Measurements from ENCODE around the gene TCIRG1. TPM values are rescaled to one million over a fixed set of nuclear protein-coding genes. Genes with fewer than 3 reads are reported as not detected.

Gene TCIRG1
- total RNA-seq, 1 donor from 2014 or later = 121 TPM

DNA sequence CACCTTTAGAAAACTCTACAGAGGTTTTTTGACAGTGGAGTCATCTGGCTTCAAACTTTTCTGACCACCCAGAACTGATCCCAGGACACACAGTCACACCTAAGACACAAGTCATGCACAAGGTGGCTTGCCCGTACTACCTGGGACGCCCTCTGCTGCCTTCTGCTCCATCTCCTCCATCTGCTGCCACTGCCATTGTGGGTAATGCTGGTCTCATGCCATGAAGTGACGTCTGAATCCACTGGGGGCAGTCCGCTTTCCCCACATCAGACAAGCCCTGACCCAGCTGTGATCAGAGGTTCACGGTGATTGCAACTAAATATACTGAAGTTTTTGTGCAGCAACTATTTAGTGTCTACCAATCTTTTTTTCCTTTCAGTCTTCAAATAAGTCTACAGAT lies 13.8 kb upstream of the TCIRG1 start:
- Histone ChIP-seq H3K36me3 (peaks cover 0 to 15% of the 10 kb centered on the region in 2 donors), H3K27ac (no peak overlapping the region), H3K4me1 (peaks cover 12% of the 10 kb centered on the region), H3K9me3 (no peaks in the 10 kb centered on the region), H3K27me3 (no peaks in the 10 kb centered on the region), H3K4me3 (no peak overlapping the region)
- no peak for DNase-seq (ENCODE audit: extremely low spot score in 2 of 2)
- TF ChIP-seq POLR2AphosphoS5 (IDR thresholded peaks at IDR 0.05; ENCODE audit: insufficient read depth in 1 of 2, low read depth in 1 of 2) (no peak), POLR2A (IDR thresholded peaks at IDR 0.05) (no peak)
- TF ChIP-seq, protein P1, sequence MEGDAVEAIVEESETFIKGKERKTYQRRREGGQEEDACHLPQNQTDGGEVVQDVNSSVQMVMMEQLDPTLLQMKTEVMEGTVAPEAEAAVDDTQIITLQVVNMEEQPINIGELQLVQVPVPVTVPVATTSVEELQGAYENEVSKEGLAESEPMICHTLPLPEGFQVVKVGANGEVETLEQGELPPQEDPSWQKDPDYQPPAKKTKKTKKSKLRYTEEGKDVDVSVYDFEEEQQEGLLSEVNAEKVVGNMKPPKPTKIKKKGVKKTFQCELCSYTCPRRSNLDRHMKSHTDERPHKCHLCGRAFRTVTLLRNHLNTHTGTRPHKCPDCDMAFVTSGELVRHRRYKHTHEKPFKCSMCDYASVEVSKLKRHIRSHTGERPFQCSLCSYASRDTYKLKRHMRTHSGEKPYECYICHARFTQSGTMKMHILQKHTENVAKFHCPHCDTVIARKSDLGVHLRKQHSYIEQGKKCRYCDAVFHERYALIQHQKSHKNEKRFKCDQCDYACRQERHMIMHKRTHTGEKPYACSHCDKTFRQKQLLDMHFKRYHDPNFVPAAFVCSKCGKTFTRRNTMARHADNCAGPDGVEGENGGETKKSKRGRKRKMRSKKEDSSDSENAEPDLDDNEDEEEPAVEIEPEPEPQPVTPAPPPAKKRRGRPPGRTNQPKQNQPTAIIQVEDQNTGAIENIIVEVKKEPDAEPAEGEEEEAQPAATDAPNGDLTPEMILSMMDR (IDR thresholded peaks at IDR 0.05) = no peak
- intact Hi-C loops (cut with DNase I) = no loop called here

DNA sequence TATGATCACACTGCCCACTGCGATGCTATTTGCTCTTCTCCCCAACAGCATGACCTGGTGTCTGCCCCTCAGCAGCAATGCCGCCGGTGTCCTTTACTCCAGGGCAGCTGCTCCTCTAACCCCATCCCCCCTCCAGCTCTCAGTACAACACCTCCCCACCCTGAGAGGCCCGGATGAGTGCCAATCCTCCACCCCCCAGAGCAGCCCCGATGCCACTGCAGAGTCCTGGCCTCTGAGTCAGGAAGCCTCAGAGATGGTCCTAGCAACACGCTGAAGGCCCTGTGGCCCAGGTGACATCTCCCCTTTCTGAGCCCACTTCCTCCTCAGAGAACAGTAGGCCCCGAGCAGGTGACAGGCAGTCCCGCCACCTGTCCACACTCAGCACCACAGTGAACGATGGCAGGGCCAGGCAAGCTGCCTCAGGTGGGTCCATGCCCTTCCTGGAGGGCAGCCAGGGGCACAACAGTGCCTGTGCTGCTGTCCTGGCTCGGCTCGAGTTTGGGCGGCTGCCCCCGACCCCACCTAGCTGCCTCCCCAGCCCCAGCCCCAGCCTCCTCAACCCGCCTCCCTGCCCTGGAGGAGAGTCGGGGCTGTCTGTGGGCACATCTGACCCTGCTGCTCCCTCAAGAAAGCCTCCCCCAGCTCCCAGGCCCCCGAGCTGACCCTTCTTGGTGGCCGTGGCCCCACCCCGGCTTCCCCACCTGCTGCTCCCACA lies 12.3 kb upstream of the TCIRG1 start:
- Histone ChIP-seq H3K27me3 (no peaks in the 10 kb centered on the region), H3K4me3 (no peak overlapping the region), H3K27ac (no peak overlapping the region), H3K36me3 (peaks cover 0 to 15% of the 10 kb centered on the region in 2 donors), H3K9me3 (no peaks in the 10 kb centered on the region), H3K4me1 (peaks cover 19% of the 10 kb centered on the region)
- intact Hi-C loops (cut with DNase I) = no loop called here
- TF ChIP-seq POLR2A (IDR thresholded peaks at IDR 0.05) (no peak), POLR2AphosphoS5 (IDR thresholded peaks at IDR 0.05; ENCODE audit: insufficient read depth in 1 of 2, low read depth in 1 of 2) (no peak)
- TF ChIP-seq, protein P1 (IDR thresholded peaks at IDR 0.05) = no peak
- DNase-seq (ENCODE audit: extremely low spot score in 2 of 2) = no peak

DNA sequence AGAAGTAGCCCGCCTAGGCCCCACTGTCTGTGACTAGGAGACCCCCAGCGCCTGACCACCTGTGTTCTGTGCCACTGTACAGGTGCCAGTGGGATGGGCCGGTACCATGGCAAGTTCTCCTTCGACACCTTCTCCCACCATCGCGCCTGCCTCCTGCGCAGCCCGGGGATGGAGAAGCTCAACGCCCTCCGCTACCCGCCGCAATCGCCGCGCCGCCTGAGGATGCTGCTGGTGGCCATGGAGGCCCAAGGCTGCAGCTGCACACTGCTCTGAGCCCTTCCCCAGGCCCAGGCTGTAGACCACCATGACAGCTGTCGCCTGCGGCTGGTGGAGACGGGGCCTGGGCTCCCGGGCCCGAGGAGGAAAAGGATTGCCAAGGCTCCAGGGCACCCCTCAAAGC lies 11.2 kb upstream of the TCIRG1 start:
- intact Hi-C loops (cut with DNase I) = no loop called here
- Histone ChIP-seq H3K36me3 (peaks cover 0 to 15% of the 10 kb centered on the region in 2 donors), H3K4me3 (no peak overlapping the region), H3K27me3 (no peaks in the 10 kb centered on the region), H3K27ac (no peak overlapping the region), H3K9me3 (no peaks in the 10 kb centered on the region), H3K4me1 (peaks cover 26% of the 10 kb centered on the region)
- no peak for DNase-seq (ENCODE audit: extremely low spot score in 2 of 2)
- TF ChIP-seq, protein P1 (IDR thresholded peaks at IDR 0.05) = no peak
- TF ChIP-seq POLR2AphosphoS5 (IDR thresholded peaks at IDR 0.05; ENCODE audit: insufficient read depth in 1 of 2, low read depth in 1 of 2) (no peak), POLR2A (IDR thresholded peaks at IDR 0.05) (no peak)

DNA sequence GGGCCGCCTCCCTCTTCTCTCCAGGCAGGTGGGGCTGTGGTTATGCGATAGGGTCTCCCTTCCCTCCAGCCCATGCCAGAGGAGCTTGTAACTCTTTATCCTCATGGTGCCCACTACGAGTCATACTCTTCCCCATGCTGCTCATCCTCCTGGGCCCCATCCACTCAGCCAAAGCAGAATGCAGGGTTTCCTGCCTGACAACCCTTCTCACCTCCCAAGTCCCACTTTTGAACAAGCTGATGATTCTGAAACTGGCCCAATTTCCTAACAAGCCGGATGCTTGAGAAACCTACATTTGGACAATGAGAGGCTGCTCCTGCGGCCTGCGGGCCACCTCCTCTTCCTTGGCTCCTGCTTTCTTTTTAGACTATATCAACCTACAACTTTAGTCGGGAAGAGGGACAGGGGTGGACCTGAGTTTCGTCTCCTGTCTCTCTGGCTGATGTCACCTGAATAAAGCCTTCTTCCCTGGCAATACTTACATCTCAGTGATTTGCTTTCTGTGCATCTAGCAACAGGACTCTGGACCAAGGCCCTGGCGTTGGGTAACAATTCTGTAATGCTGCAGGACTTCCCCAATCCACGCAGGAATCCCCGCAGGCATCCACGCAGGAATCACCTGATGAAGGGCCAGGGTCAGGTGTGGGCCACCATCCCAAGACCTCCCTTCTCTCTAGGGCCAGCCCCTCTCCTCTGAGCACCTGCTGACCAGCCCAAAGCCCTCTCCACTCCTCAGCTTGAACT lies 9.9 kb upstream of the TCIRG1 start:
- DNase-seq (ENCODE audit: extremely low spot score in 2 of 2) = no peak
- no peak overlapping the region for H3K27ac ChIP-seq
- TF ChIP-seq POLR2AphosphoS5 (IDR thresholded peaks at IDR 0.05; ENCODE audit: insufficient read depth in 1 of 2, low read depth in 1 of 2) = no peak

DNA sequence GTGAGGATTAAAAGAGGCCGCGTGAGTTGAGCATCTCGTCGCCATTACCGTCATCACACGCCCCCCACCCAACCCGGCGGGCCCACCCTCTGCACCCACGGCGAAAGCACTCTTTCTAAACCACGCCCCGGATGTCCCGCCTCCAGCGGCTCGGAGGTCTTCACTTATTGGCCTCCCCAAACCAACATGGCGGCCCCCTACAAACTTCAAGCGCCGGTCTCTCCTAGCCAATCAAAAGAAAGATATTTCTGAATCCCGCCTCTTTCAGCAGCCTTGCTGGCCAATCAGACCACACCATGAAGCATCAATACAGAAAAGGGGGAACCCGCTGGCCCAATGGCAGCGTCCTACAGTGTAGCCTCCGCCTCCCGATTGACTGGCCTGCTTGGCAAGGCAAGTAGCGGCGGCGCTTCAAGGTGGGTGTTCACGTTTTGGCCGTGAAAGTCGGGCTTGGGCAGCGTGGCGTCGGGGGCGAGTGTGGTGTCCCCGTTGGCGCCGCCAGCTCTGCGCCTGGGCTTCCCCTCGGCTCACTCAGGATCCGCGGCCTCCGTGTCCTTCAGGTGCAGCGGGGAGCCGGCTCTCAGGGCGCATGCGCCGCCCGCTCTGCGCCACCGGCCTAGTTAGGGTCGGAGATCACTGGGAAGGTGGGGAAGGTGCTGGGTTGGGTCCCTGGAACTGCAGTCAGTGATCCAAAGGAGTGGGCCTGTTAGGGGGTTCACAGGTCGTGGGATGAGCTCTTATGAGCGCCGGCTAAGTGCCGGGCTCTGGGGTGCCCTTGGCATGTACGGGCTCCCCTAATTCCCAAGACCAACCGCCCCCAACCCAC lies 8.3 kb upstream of the TCIRG1 start, which contains the start of gene NDUFS8:
TSS of gene NDUFS8 (plus strand) at position 364 of the 826 bp plus-strand sequence. CDS start 1,471 bp downstream, outside the sequence.
- Histone ChIP-seq H3K9me3 (no peaks in the 10 kb centered on the region), H3K27ac (peak within 1 kb of the TSS; percentile 85), H3K27me3 (no peaks in the 10 kb centered on the region), H3K4me1 (peaks cover 26% of the 10 kb centered on the region), H3K36me3 (peaks cover 0 to 17% of the 10 kb centered on the region in 2 donors), H3K4me3 (peak within 1 kb of the TSS; percentile 73 to 84)
- DNase-seq (ENCODE audit: extremely low spot score in 2 of 2) = peak in 1 of 2 donors; percentile 100
- TF ChIP-seq POLR2AphosphoS5 (IDR thresholded peaks at IDR 0.05; ENCODE audit: insufficient read depth in 1 of 2, low read depth in 1 of 2) (peak; percentile 85 to 91), POLR2A (IDR thresholded peaks at IDR 0.05) (no peak)
- intact Hi-C loops (cut with DNase I) = no loop called here

More for the DNA sequence above, 9.9 kb upstream of the TCIRG1 start:
- Histone ChIP-seq H3K9me3 (no peaks in the 10 kb centered on the region), H3K36me3 (peaks cover 0 to 22% of the 10 kb centered on the region in 2 donors), H3K4me1 (peaks cover 26% of the 10 kb centered on the region), H3K4me3 (no peak overlapping the region), H3K27me3 (no peaks in the 10 kb centered on the region)
- intact Hi-C loops (cut with DNase I) = no loop called here
